Activated CD8-positive, alpha-beta memory T cell treated with anti-CD3 and anti-CD28 coated beads for 36 hours (primary cell): Measurements from ENCODE around the gene RPLP2. TPM values are rescaled to one million over a fixed set of nuclear protein-coding genes. Genes with fewer than 3 reads are reported as not detected.

Source experiments
- CTCF ChIA-PET: fragments of 350-600 bp; sonication (Branson Sonifier 250); formaldehyde crosslinking; loops from one replicate; lab custom pipeline; 2021; ENCODE audit warnings: antibody characterized with exemption; lab: Charles Lee
- POLR2A ChIA-PET: fragments of 350-600 bp; sonication (Branson Sonifier 250); formaldehyde crosslinking; loops from one replicate; lab custom pipeline; 2021; ENCODE audit warnings: antibody characterized with exemption; lab: Charles Lee
- total RNA-seq, 2 experiments: library from RNA; stranded (reverse); gene quantifications; one replicate each; pipeline ENCODE4 v1.2.3, GENCODE V29; 2021

The RPLP2 gene
- total RNA-seq, 2 experiments from 2014 or later: 2,602 to 2,630 TPM

DNA sequence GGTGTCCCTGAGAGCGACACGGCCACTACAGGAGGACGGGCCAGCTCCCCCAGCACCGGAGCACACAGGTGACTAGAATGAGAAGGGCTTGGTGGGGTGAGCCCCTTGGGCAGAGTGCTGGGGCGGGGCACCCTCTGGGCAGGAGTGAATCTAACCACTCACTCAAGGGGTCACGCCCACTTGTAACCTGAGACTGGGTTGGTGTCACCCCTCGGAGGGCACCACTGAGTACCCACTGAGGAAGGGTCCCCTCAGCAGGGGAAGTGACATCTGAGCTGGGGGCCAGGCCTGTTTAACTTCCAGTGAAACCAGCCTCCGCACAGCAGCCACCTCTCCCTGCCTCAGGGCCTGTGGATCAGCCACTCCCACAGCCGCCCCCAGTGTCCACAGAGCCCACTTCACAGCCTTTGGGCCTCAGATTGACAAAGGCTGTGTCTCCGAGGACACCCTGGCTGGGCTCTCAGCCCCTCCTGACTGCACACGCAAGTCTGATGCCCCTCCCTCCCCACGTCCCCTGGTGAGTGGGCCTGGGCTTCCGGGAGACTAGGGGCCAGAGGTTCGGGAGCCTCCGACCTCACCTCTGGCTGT, 38.1 kb upstream of the RPLP2 start:
- CTCF ChIA-PET: no interaction called here

DNA sequence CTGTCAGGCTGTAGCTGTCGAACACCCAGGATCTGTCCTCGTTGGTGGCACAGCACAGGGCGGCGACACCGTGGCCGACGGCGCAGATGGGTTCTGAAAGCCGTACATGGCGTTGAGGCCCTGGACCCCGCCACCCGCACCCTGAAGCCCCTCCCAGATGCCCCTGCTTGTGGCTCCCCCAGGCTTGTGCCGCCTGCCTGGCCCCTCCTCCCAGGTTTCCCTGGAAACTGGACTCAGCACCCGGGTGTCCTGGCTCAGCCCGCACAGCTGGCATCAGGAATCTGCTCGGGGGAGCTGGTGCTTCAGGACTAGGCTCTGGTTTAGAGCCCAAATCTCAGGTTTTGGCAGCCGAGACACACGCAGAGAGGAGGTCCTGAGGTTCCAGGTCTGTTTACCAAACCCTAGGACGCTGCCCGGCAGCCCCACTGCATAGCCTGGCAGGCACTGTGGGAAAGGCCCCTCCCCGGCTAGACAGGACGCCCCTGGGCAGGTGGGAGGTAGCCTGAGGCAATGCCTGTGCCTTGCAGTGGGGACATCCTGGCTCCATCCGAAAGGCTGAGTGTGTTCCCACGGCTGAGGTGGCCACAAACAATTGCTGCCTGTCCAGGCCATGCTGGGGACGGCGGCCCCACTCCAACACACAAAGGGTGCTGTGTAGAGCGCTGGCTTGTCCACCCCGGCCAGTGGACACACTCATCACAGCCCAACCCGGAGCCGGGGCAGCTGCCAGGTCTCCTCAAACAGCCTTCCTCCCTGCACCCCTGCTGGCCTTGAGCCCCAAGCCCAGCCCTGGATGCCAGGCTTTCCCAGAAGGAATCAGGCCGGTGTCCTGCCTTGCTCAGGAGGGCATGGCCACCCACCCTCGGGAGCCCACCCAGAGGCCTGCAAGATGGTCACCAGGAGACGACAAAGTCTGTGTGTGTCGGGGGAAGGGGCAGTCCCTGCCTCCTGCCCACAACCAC, 37.1 kb upstream of the RPLP2 start:
- POLR2A ChIA-PET: no interaction called here

More for the DNA sequence above, 38.1 kb upstream of the RPLP2 start:
- POLR2A ChIA-PET: no interaction called here

DNA sequence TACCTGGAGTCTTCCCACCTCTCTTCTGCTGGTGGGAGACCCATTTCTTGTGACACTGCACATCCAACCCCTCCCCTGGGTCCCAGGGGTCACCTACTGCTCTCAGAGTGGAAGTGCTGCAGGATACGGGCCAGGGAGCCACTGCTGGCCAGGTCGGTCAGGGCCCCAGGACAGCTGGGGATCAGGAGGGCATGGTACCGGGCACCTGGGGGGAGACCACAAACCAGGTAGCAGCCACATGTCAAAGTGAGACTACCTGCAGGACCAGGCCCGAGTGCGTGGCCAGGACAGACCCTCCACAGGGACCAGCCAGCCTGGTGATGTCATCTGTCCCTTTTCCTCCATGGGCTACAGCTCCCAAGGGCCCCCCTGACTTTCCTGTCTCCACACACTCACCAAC, 36.3 kb upstream of the RPLP2 start:
- POLR2A ChIA-PET: no interaction called here
- CTCF ChIA-PET: no interaction called here

More for the DNA sequence above, 37.1 kb upstream of the RPLP2 start:
- CTCF ChIA-PET: no interaction called here

DNA sequence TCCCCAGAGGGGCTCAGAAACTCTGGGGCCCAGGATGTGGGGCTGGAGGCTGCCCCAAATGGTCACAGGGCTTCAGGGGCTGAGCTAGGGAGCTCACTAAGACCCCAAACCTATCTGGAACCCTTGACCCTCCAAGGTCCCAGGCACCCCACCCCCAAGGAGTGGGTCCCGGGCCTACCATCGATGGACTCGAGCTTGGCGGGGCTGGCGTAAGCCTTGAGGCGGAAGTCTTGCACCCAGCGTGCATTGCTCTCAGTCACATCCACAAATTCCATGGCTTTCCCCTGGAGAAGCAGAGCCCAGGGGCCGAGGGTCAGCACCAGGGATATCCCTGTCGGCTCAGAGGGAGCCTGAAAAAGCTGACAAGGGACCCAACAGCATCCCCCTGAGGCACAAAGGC, 35.9 kb upstream of the RPLP2 start:
- ChIA-PET CTCF (no interaction called here), POLR2A (no interaction called here)

DNA sequence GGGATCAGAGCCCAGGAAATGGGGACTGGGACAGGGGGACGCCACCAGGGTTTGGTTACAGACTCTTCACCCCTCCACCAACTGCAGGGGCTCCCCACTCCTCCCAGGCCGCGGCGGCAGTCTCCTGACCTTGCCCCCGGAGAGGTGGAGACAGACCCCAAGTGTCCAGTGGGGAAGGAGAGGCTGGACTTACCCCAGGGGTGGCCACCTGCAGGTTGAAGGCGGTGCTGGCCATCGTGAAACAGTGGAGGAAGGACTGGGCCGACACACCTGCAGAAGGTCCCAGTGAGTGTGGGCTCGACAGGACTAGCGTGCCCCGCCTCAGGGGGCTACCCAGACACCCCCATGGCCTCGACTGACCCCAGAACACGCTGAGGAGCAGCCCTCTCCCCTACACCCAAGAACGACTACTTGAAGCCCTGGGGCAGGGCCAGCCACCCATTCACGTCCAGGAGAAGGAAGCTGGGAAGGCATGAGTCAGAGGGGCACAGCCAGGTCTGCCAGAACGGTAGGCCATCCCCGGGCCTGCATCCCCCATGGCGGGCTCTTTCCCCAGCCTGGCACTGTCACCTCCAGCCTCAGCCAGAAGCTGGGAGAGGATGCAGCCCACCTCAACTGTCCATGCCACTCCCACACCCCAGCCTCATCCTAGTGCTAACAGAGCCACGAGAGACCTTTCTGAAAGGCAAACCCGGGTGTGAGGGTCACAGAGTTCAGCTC, 34.7 kb upstream of the RPLP2 start:
- POLR2A ChIA-PET: interaction anchor here (1.0 kb wide), 1 partner anchor 15 kb away, joined by 3 read pairs; the partner anchor contains the start of gene CEND1
- CTCF ChIA-PET: interaction anchor here (0.6 to 1.4 kb wide), 8 partner anchors 9 to 64 kb away, joined by 3 to 4 read pairs (median 3); no protein-coding TSS in a partner anchor

DNA sequence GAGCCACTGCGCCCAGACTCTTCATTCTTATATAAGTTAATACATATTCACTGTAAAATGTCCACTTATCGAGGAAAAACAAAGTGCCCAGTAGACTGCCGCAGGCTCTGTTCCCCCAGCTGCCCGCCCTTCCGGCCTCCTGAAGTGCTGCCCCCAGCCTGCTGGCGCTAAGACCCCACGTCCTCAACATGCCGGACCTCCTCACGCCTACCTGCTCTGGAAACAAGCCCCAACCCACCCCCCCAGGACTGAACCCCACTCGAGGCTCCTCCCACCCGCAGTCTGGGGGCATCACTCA, 33.6 kb upstream of the RPLP2 start:
- CTCF ChIA-PET: interaction anchor here (1.2 to 2.4 kb wide), 3 partner anchors 18 to 51 kb away, joined by 3 to 10 read pairs (median 4); partner anchors contain the start of gene SLC25A22
- POLR2A ChIA-PET: interaction anchor here (0.8 to 1.4 kb wide), 2 partner anchors 50 to 160 kb away, joined by 3 to 5 read pairs; no protein-coding TSS in a partner anchor

DNA sequence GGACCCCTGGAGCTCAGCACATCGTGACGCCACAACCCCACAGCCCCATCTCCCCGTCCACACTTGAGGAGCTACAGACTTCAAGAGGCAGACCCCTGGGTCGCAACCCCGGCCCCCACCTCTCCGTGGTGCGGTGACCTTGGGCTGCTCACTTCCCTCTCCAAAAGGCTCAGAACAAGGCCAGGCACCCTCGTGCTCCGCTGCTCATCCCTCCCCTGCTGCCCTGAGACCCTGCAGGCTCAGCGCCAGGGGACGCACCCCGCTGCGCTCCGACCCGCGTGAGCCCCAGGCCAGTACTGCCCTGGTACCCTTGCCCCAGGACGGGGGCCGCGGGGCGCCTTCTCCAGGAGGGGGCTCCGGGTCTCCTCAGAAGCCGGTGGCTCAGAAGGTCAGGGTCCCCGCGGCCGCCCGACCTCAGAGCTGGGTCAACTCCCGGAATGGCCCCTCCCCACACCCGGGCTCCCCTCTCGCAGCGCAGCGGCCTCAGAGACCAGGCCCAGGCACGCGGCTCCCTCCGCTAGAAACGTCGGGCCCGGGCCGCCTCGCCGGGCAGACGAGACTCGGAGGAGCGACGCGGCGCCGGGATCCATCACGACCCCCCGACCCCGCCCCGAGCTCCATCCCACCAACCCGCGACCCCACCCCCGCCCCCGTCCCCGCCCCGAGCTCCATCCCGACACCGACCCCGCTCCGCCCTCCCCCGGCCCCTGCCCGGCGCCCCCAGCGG, 33.0 kb upstream of the RPLP2 start:
- ChIA-PET CTCF (interaction anchor here (1.4 to 2.4 kb wide), 3 partner anchors 19 to 29 kb away, joined by 4 to 10 read pairs (median 7); partner anchors contain the start of genes SLC25A22 and TALDO1), POLR2A (interaction anchor here (0.8 to 1.5 kb wide), 6 partner anchors 11 to 160 kb away, joined by 3 to 6 read pairs (median 4); partner anchors contain the start of genes CEND1 and RPLP2)

DNA sequence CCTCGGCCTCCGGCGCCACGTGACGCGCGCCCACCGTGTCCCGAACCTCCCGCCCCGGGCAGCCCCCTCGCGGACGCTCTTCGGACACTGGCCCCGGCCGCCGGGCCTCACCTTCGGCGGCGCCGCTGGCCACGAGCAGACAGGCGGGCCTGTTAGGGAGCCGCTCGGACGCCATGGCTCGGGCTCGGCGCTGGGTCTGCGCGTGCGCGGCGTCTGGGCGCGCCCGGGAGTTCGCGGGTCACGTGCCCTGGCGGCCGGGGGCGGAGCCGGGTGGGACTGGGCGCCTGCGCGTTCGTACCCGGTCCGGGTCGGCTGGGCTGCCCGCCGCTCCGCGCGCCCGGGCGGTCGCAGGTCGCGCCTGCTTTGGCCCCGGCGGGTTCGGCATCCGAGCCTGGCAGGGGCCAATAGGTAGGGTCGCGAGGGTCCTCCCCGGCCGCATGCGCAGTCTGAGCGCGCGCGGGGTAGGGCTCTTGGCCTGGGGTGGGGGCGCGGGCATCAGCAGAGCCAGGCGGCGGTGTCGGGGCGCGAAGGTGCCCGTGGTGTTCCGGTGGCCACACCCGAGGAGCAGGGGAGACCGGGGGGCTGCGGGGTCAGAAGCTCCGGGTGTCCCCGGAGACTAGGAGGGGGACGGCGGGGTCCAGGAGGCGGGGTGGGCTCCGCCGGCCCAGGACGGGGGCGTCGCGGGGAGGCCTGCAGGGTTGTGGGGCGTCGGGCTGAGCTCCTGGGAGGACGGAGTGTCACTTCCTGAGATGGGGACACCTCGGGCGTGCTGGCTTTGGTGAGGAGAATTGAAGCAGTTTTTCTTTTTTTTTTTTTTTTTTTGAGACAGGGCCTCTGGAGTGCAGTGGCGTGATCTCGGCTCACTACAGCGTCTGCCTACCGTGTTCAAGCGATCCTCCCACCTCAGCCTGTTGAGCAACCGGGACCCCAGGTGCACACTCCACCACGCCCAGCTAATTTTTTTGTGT, 32.2 kb upstream of the RPLP2 start, which contains the start of gene GATD1:
TSS of gene GATD1 (minus strand) at position 200 of the 968 bp plus-strand sequence. CDS start at position 175, 25 bp downstream.
- CTCF ChIA-PET: interaction anchor here (0.7 to 2.4 kb wide), 5 partner anchors 11 to 210 kb away, joined by 3 to 10 read pairs (median 3); partner anchors contain the start of genes SLC25A22 and TALDO1
- POLR2A ChIA-PET: interaction anchor here (0.7 to 1.5 kb wide), 10 partner anchors 9 to 1143 kb away, joined by 3 to 6 read pairs (median 4); partner anchors contain the start of genes CEND1 and RPLP2

DNA sequence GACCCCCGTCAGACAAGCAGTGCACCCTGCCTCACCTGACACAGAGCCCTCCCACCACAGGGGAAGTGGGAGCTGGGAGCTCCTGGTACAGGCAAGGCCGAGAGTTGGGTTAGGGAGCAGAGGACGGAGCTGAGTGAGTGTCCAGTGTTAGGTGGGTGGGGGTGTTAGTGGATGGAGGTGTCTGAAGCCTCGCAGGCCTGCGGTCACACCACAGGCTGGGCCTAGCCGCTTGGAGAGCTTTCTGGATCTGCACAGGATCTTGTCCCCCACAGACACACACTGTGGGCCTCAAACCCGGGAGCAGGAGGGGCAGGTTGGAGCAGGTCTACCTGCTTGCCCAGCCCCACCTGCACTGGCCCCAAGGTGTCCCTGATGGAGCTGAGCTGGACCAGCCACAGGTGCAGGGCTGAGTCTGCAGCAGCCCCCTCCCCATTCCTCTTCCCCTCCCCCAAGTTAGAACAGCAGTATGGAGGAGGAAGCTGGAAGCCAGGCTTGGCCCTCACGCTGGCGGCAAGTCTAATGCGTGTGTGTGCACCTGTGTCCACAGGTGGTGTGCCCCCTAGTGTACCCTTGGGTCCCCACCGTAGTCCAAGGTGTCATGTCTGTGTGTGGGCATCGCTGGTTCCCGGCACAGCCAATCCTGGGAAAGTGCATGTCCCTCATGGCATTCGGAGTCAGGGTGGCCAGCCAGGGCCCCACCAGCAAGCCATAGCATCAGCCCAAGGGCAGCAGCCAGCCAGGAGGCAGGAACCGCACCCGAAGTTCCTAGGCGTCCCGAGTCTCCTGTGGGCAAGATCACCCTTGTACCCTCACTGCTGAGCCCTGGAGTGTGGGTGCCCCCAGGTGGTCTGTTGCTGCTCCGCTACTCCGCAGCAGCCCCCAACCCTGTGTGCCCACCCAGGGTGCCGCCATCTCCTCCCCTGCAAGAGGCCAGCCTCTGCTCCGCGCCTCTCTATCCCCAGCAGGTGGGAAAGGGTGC, 30.5 kb upstream of the RPLP2 start:
- CTCF ChIA-PET: interaction anchor here (1.5 kb wide), 2 partner anchors 10 to 53 kb away, joined by 3 read pairs; no protein-coding TSS in a partner anchor

DNA sequence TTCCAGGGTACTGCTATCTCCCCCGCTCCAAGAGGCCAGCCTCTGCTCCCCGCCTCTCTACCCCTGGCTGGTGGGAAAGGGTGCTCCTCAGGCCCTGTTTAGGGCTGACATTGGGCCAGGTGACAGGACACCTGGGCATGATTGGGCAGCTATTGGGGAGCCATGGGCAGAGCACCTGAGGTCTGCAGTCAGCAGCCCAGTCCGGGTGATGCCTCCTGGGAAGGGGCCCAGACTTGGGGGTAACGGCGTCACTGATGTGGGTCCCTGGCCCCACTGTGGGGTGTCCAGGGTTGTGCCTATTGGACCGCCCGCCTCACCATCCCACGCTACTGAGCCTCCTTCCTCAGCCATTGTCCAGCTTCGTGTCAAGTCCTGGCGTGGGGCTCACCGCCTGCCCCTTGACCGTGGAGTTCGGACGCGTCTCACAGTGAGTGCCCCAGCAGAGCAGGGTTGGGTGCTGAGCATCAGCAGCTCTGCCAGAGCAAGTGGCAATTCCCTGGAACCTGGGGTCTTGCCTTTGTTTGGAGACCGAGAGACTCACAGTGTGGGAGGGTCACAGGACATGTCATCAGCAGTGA, 29.7 kb upstream of the RPLP2 start:
- POLR2A ChIA-PET: no interaction called here
- CTCF ChIA-PET: no interaction called here

More for the DNA sequence above, 30.5 kb upstream of the RPLP2 start:
- POLR2A ChIA-PET: no interaction called here

DNA sequence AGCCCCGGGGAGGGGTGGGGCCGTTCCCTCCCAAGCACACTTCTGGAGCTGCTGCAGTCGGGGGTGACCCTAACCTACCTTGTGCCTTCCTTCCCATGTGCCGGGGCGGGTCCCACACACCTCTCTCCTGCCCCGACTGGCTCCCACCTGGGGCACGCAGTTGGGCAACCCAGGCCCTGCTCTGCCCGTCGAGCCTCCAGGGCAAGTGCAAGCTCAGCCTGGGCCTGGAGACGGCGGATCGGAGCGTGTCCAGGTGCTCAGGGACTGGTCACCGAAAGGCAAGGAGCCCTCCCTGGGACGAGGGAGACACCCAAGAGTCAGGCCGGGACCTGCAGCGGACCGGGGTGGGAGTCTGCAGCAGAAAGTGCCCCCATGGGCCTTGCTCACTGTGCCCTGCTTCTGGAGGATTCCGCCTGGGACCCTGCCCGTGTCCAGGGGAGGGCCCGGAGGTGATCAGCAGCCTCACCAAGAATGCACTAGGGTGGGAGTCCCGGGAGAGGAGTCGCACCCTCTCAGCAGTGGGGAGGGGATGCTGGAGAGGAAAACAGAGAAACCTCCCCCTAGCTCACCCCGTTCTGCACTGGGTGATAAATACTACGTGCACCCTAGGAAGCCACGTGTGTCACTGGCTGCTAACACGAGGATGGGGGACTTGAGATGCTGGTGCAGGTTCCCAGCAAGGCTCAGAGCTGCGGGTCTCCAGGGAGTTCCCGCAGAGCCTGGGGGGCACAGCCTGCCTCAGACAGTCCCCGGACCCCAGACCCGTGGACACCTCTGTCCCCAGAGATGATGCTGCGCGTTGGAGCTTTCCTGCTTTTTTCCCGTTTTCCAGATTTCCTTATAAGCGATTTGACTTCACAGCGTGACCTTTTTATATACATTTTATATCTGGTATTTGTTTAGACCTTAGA, 27.2 kb upstream of the RPLP2 start:
- ChIA-PET POLR2A (no interaction called here), CTCF (interaction anchor here (0.7 to 1.3 kb wide), 2 partner anchors 9 to 209 kb away, joined by 3 read pairs; no protein-coding TSS in a partner anchor)

DNA sequence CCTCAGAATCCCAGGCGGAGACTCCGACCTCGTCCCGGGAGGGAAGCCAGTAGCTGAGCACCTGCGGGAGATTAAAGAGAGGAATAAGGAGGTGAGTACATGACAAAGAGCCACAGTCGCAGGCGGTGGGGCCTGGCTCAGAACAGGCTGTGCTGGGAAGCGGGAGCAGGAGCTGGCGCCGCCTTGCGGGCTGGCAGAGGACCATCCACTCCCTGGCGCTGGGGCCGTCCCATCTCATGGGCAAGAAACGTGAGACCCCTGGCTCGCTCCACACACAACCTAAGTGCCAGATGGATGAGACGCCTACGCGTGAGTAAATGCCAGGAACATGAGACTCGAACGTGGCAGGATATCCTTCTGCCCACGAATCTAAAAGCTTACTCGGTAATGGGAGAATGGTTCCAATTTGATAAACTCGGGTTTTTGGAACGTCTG, 26.2 kb upstream of the RPLP2 start:
- POLR2A ChIA-PET: no interaction called here
- CTCF ChIA-PET: interaction anchor here (0.7 to 1.6 kb wide), 2 partner anchors 20 to 50 kb away, joined by 3 to 5 read pairs; no protein-coding TSS in a partner anchor

DNA sequence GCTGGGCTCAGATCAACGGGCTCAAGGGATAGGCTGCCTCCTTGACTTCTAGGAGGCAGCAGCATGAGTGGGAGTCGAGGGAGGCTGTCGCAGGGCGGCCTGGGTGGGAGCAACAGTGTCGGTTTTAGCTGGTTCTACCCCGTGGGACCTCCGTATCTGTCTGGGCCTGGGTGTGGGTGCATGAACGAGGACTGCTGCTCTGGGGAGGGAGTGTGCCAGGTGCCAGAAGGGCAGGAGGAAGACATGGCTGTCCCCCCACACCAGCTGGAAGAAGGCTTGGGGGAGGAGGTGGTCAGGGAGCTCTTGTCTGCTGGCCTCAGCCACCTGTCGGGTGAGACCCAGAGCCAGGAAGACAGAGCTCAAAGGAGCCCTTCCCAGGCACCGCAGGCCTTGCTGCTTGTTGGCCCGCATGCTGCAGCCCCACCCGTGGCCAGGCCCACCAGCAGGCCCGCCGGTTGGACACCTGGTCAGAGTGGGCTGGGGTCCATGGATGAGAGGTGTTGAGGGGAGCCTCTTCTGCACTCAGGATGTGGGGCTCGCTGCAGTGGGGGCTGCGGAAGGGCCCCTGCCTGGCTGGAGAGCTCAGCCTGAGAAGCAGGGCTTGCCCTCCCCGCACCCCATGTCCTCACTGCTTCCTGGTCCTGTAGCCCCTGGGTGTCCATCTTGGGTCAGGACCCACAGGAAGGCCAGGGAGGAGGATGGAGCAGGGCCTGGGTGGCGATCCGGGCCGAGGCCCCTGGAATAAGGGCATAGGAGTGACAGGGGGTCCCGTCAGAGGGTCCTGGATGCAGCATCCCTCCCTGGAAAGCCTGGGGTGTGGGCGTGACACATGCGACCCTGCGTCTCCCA, 23.3 kb upstream of the RPLP2 start:
- POLR2A ChIA-PET: interaction anchor here (1.2 kb wide), 1 partner anchor 9 kb away, joined by 4 read pairs; the partner anchor contains the start of gene GATD1
- CTCF ChIA-PET: no interaction called here
